GM23248 (cell line): ENCODE data around the gene TMEM151B.

Source experiments
- EZH2 ChIP-seq: fragments of 200-600 bp; sonication (generic); IDR thresholded peaks from 2 replicates; pipeline ENCODE4 v1.6.1; 2018; ENCODE audit warnings: antibody characterized with exemption, mild to moderate bottlenecking; ENCODE audit not compliant: insufficient read depth, poor library complexity, severe bottlenecking
- EZH2phosphoT487 ChIP-seq: fragments of 200-600 bp; sonication (generic); IDR thresholded peaks from 2 replicates; pipeline ENCODE4 v1.6.1; 2018; ENCODE audit warnings: antibody characterized with exemption, moderate library complexity, mild to moderate bottlenecking, low read depth; ENCODE audit not compliant: insufficient read depth

GRCh38 chr6:44302856-44303255 lies 32.6 kb downstream of the TMEM151B start:
- TF ChIP-seq EZH2 (no peak), EZH2phosphoT487 (no peak)
